GM18507 (cell line): ENCODE measurements around the gene CDKN2B-AS1.

Source experiments
- DNase-seq: peaks from one replicate; pipeline ENCODE4 v3.0.0; 2011; ENCODE audit warnings: low read depth; ENCODE audit not compliant: insufficient read length; ENCODE audit errors: extremely low spot score
- FAIRE-seq: peaks from 2 replicates; lab custom pipeline; 2011; peaks lifted over from hg19 to GRCh38; lab: Jason Lieb, UNC

CDKN2B-AS1 gene

DNA sequence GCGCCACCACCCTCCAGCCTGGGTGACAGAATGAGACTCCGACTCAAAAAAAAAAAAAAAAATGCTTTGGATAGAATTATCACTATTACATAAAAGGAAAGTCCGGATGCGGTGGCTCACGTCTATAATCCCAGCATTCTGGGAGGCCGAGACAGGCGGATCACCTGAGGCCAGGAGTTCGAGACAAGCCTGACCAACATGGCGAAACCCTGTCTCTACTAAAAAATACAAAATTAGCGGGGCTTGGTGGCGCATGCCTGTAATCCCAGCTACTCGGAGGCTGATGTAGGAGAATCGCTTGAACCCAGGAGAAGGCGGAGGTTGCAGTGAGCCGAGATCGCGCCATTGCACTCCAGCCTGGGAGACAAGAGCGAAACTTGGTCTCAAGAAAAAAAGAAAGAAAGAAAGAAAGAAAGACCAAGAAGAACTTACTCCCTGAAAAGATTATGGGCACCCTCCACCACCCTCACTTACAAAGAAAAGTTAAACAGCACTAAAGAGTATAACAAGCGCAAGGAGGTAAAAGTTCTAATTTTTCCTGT lies 18.2 kb upstream of the CDKN2B-AS1 start:
- DNase-seq, result no peak
- FAIRE-seq, result no peak

DNA sequence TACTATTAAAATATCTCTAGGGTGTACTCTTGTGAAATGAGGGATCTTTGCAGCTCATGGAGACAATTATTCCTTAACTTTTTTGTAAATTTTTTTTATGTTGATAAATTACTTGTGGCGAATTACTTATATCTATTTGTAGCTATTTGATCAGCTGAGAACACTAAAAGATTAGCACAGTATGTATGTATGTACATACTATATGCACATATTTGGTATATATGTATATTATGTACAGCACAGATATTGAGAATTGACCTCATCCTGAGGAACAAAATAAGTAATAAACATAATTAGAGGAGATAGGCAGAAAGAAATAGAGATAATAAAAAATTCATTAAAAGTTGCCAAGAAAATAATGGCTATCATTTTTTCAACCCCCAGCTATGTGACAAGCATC lies 12.2 kb upstream of the CDKN2B-AS1 start:
- FAIRE-seq (no peak), DNase-seq (no peak)

DNA sequence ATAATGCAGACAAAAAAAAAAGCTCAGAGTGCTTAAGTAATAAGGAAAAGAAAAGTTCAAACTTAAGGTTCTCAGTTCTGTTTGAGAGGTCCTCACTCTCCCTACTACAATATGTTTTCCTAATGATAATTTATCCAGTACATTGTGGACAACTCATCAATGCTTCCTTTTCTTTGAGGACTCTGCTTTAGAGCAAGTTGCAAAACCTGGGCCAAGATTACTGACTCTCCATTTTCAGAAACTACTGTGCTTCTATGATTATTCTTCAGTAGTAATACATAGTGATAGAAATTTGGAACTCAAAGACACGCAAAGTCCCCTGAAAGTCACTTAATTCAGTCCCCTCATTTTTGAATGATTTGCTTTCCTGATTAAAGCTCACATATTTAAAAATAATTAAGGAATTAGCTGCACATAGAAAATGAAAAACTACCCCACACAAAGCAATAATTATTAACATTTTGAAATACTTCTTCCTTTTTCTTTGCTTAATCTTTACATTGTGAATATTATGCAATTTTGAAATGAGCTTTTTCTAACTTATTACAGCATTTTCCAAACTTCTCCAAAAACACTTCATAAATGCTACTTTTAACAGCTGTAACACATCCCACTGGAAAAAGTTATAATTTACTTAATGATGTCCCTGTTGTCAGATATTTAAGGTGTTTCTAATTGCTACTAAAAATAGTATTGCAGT lies 11.6 kb upstream of the CDKN2B-AS1 start:
- DNase-seq (no peak), FAIRE-seq (peak; percentile 31)

DNA sequence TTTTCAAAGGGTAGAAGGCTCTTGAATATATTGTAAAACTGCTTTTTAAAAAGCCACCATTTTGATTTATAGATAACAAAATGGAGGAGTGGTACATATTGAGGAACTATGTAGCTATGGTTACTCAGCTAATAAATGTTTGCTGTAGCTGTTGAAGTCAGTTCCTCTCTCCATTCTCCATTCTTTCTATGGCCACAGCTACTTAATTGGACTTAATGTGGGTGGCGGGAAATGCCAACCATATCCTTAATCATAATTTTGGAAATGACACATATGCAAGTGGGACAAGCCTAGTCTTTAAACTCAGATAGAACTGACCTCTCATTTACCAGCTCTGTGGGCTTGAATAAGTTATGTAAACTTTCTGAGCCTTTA lies 11.0 kb upstream of the CDKN2B-AS1 start:
- DNase-seq, result no peak
- no peak for FAIRE-seq

DNA sequence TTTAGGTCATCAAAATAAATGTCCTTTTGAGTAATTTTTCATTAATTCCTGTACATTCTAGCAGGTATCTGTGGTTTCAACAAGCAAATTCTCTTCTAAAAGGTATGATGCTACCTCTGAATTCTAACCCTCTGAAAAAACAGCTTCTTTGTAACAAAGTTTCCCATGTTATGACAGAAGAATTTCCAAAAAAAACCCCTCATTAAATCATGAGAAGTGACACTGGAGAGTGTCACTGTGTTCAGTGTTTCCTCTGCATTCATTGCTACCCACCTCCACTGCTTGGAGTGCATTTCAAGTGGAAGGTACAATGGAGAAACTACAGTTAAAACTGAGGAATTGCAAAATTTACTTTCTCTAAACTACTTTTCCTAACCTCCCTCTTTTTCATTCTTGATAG lies 10.5 kb upstream of the CDKN2B-AS1 start:
- DNase-seq (no peak), FAIRE-seq (no peak)

DNA sequence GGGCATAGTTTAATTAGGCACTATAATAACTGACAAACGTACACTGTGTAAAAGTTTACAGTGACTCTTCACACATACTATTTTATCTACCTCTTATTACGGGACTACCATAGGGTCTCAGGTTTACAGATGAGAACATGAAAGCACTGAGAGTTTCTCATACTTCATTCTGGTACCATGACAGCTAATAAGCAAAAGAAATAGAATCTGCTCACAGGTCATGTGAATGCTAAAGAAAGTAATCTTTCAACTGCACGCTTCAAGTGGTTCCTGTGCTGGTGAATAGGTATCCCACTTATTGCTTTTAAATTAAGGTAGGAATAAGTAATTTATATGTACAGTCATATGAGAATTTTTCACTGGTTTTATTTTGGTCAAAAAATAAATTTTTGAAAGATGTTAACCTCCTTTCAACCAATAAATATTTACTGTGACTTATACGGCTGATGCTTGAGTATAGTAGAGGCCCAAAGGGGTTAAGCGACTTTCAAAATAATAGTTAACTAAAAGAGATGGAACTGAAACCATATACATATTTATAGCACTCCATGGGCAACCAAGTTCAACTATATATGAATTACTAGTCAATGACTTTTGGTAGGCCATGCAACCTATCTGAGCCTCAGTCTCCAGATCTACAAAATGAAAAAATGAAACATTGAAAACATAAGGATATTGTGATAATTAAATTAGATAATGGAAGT lies 8.5 kb upstream of the CDKN2B-AS1 start:
- no peak for DNase-seq
- FAIRE-seq, result peak; percentile 65

DNA sequence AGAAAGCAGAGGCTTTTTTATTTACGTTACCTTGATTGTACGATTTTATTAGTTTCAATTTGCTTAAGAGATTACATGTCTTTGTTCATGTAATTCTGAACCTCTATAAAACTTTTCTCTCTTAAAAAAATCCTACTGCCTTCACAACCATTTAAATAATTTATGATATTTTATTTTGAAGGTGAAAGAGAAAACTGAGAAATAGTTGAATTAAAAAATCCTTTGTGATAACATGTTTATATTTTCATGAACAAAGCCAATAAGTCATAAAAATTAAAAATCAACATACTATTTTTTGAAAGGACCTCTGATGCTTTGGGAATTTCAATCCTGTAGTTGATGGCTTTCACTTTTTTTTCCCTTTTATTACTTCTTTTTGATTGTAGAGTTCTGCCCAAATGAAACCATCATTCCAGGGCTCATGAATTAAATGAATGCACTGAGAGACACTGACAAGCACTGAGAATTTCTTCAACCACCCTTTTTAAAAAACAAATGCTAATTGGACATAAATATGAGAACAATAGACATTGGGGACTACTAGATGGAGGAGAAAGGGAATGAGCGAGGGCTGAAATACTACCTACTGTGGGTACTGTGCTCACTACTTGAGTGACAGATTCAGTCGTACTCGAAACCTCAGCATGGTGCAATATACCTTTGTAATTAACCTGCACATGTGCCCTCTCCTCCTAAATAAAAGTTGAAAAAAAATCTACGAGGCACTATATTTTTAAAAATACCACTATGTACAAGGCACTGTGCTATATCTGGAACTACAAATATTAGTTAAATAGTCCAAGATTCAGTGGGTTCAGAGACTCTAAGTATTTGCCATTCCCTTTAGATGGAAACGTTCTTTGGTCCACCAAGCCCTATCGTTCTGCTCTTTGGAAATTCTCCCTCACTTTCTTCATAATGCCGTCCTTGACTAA lies 6.3 kb upstream of the CDKN2B-AS1 start:
- DNase-seq, result no peak
- no peak for FAIRE-seq

- FAIRE-seq (no peak), DNase-seq (no peak)
Measured at GRCh38 chr9:21989440-21990189, 5.0 kb upstream of the CDKN2B-AS1 start.

- peak; percentile 45 for FAIRE-seq
- DNase-seq, result no peak
Measured at GRCh38 chr9:21991072-21991959, 3.3 kb upstream of the CDKN2B-AS1 start.

- DNase-seq (no peak), FAIRE-seq (no peak)
Measured at GRCh38 chr9:21993007-21993406, 1.6 kb upstream of the CDKN2B-AS1 start.

GRCh38 chr9:21993893-21994555 lies 567 bp upstream of the CDKN2B-AS1 start, which contains the start of gene CDKN2A:
Gene CDKN2A (minus strand): TSS chr9:21994392.
- DNase-seq (no peak), FAIRE-seq (peak; percentile 54)

DNA sequence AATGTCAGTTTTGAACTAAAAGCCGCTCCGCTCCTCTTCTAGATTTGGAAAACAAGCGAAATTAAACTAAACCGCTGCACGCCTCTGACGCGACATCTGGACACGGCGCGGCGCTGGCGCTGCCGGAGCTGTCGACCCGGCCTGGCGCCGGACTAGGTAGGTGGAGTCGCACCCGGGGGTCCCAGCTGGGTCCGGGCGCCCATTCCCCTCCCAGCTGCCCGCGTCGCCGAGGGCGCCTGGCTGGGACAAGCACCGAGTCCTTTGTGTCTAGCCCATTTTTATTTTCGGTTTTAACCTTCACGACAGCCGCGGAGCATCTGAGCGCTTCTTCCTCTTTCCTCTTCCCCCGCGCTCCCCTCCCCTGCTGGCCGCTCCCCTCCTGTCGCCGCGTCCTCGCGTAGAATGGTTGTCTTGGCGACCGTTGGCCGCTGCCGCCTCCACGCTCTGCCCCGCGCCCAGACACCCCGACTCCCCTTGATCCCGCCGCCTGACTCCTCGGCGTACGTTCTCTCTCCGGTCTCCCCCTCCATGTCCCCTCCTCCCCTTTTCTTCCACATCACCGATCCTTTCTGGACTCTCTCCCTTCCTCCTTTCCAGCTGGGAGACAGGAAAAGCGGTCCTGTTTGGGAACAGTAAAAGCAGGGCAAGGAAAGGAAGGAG lies 545 bp downstream of the CDKN2B-AS1 start:
- peak; percentile 95 for FAIRE-seq
- peak; percentile 73 for DNase-seq

- FAIRE-seq (peak; percentile 18), DNase-seq (no peak)
Measured at GRCh38 chr9:21995666-21996398, 1.2 kb downstream of the CDKN2B-AS1 start.

DNA sequence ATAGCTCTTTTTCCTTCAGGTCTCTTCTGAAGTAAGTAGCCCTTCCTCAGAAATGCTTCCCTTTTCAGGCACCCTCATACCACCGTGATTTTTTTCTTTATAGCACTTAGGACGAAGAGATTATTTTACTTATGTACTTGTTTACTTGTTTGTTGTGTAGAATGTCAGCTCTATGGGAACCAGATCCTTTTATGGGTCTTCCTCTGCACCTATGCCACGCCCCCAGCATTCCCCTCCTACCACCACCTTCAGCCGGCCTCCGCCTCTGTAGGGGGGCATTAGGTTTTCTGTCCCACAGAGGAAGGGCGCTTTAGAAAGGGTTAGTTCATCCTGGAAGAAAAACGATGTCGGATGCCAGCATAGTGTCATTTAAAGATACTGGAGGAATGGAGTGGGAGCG lies 1.8 kb downstream of the CDKN2B-AS1 start:
- FAIRE-seq, result no peak

GRCh38 chr9:21996858-21997257 lies 2.3 kb downstream of the CDKN2B-AS1 start:
- FAIRE-seq (no peak), DNase-seq (no peak)

More for the DNA sequence above, 1.8 kb downstream of the CDKN2B-AS1 start:
- no peak for DNase-seq

- FAIRE-seq (no peak), DNase-seq (no peak)
Measured at GRCh38 chr9:21997480-21997879, 2.9 kb downstream of the CDKN2B-AS1 start.

GRCh38 chr9:21998026-21998425 lies 3.4 kb downstream of the CDKN2B-AS1 start:
- no peak for FAIRE-seq

More at GRCh38 chr9:21998026-21998425, 3.4 kb downstream of the CDKN2B-AS1 start:
- no peak for DNase-seq
